Fibroblast of the conjunctiva (primary cell): ENCODE results near the gene IL17REL.
"Not testable (repeated sequence)": the region's sequence is repeated elsewhere in the genome, so short reads cannot be mapped to it uniquely, and the experiment has no call there.

ENCODE experiments used
- DNase-seq: peaks from one replicate; pipeline ENCODE4 v3.0.0-alpha.2; 2010; ENCODE audit warnings: low read depth

Gene IL17REL

GRCh38 chr22:49989826-49990225 lies 22.7 kb downstream of the IL17REL start:
- not testable (repeated sequence) for DNase-seq

GRCh38 chr22:49986325-49986724 lies 26.2 kb downstream of the IL17REL start:
- DNase-seq, result no peak

- DNase-seq, result no peak
Measured at GRCh38 chr22:49983148-49984042, 29.2 kb downstream of the IL17REL start.

- DNase-seq, result not testable (repeated sequence)
Measured at GRCh38 chr22:49981799-49982198, 30.8 kb downstream of the IL17REL start.

- DNase-seq, result no peak
Measured at GRCh38 chr22:49979587-49980264, 32.8 kb downstream of the IL17REL start.

- no peak for DNase-seq
Measured at GRCh38 chr22:49977578-49977977, 35.0 kb downstream of the IL17REL start.

- DNase-seq, result no peak
Measured at GRCh38 chr22:49976439-49977175, 36.0 kb downstream of the IL17REL start.

GRCh38 chr22:49975543-49976389 lies 36.8 kb downstream of the IL17REL start:
- no peak for DNase-seq

GRCh38 chr22:49973018-49973961 lies 39.3 kb downstream of the IL17REL start:
- no peak for DNase-seq

- DNase-seq, result no peak
Measured at GRCh38 chr22:49972163-49973017, 40.2 kb downstream of the IL17REL start.

GRCh38 chr22:49971232-49972162 lies 41.1 kb downstream of the IL17REL start:
- peak; percentile 31 for DNase-seq

GRCh38 chr22:49970528-49971231 lies 41.9 kb downstream of the IL17REL start:
- DNase-seq, result peak; percentile 84

GRCh38 chr22:49969751-49970527 lies 42.6 kb downstream of the IL17REL start:
- no peak for DNase-seq

GRCh38 chr22:49968831-49969661 lies 43.5 kb downstream of the IL17REL start:
- DNase-seq, result no peak

GRCh38 chr22:49968313-49968830 lies 44.2 kb downstream of the IL17REL start:
- DNase-seq, result no peak

- DNase-seq, result no peak
Measured at GRCh38 chr22:49967706-49968208, 44.8 kb downstream of the IL17REL start.
